ENCODE data around the gene ACSF3.

The ACSF3 gene

DNA sequence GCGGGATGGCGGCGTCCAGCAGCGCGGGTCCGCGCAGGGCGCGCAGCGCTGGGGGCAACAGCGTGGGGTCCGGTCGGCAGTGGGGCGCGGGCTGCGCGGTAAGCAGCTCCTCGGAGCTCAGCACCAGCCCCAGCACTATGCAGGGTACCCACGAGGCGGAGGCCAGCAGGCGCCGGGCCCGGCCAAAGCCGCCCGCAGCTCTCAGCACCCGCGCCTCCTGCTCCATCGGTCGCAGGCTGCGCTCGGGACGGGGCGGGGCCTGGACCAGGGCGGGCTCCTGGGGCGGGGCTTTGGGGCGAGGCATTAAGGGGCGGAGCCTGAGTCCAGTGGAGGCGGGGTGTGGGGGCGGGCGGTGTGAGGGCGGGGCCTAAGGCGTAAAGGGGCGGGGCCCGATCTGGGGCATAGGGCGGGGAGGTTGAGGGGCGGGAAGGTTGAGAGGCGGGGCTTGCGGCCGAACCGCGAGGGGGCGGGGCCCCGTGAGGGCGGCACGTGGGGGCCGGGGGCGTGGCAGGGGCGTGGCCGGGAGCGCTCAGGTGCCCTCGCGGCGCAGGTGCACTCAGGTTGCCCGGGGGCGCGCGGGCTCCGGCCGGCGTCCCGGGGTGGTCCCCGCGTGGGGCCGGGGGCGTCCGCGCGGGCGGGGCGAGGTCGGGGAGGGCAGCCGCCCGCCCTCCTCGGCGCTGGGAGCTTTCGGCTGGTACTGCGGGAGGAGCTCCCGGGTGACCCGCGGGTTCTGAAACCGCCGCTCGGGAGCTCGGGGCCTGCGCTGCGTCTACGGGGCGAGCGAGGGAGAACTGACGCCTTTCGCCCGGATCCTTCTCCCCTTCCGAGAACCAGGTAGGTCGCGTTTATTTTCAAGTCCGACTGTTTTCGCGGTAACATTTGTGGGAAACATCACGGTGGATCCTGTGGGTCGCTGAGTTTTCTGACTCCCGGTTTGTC lies 108.1 kb downstream of the ACSF3 start:
- DNase-seq (ENCODE audit: low read depth), result peak; percentile 58

DNA sequence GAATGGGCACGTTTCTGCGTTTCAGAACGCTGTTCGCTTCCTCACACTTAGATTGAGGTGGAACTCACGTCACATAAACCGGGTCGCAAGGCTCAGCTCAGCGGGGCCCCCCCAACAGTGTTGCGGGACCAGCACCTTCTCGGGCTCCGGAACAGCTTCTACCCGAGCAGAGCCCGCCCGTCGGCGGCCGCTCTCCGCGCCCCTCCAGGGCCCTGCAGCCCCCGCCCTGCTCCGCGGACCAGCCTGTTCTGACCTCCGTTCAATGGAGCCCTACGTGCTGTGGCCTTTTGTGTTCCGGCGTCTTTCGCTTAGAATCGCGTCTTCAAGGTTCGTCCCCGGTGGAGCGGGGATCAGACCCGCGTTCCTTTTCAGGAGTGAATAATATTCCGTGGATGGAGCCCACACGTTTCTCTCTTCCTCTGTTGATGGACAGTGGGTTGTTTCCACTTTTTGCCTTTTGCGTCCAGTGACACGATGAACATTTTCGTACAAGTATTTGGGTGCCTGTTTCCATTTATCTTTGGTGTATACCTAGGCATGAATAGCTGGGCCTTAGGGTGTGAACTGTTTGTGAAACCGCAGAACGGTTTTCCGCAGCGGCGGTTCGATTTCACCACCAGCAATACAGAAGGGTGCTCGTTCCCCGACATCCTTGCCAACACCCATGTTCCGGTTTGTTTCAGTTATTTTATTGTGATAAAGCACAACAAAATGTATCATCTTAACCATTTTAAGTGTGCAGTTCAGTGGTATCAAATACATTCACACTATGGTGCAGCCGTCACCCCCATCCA lies 109.0 kb downstream of the ACSF3 start:
- no peak for DNase-seq (ENCODE audit: low read depth)

All from activated gamma-delta T cell treated with anti-CD3 and anti-CD28 coated beads, Interleukin-2, amount 50 U/mL, for 16 hours (primary cell).